A549 treated with ZK216348 at 1 μM for 4 hours (cell line): ENCODE data around the gene HOXB1. TPM values are rescaled to one million over a fixed set of nuclear protein-coding genes. Genes with fewer than 3 reads are reported as not detected.

Source experiments
- total RNA-seq: library from RNA; stranded (reverse); fragments of 200-300 nt; extraction: Qiagen RNA extraction; gene quantifications from 5 replicates; pipeline ENCODE4 v1.2.3, GENCODE V29; 2022; ENCODE audit warnings: low read depth

The HOXB1 gene
- total RNA-seq: not detected in 5 replicates

DNA sequence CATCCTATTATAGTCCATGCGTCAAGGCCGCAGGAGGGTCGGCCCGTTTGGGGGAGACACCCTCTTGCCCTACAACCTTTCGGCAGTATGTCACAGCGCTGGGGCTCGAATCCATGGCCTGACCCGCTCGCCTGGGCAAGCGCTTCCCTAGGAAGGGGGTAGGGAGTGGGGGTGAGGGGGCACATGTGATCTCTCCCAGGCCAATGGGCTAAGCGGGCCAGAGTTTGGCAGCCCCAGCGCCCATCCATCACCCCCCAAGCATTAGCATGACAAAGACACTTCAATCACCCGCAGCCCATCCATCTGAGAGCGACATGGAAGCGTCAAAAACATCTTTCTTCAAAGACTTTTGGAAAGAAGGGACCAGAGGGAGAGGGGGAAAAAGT lies at the start of gene HOXB1:
Gene HOXB1 (minus strand): TSS at position 125 of the 386 bp plus-strand sequence. CDS start 107 bp downstream, at position 18.

DNA sequence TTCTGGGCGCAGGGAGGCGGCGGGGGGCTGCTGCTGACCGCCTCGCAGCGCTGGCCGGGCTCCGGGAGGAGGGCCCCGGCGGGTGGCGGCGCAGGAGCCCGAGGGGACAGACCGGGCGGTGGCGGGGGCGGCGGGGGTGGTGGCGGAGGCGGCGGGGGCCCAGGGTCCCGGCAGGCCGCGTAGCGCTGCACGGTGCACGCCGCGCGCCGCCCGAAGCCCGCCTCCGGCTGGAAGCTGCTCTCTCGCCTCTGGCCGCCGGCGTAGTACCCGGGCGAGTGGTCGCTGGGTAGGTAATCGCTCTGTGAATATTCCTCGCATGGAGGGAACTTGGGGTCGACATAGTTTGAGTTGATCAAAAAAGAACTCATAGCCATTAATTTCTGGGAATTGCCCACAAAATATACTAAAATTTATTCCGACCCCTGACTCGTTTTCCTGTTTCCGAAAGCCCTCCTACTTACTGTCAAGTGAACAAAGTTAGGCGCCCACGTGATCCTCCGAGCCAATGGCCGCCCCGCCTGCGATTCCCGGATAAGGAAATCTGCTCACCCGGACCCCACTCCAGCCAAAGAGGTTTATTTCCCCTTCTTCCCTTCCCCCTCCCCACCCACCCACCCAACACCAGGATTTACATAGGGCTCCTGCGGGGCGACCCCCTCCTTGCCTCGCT lies 47.3 kb upstream of the HOXB1 start, which contains the start of gene HOXB4:
Gene HOXB4 (minus strand): TSS at position 405 of the 670 bp plus-strand sequence. CDS start 31 bp downstream, at position 374.

DNA sequence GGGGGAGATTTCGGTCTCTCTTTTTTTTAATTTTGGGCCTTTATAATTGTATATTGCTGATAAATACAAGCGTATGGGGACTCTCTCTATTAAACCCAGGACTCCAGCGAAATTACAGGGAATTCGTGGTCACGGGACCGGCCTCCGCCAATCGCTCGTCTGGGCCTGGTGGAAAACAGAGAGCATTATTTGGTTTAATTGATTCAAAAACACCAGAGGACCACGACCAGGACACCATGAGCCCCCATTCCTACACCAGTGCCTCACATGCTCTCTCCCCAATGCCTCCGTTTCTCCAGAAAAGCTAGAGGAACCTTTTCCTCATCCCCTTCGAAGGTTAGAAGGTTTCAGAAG lies 14.2 kb upstream of the HOXB1 start, which contains the start of gene HOXB2:
Gene HOXB2 (minus strand): TSS at position 88 of the 354 bp plus-strand sequence. CDS start 198 bp downstream, outside the sequence.

Other genes with a start within 250 kb of the HOXB1 start
- gene SKAP1, start 100.8 kb downstream of the HOXB1 start, total RNA-seq: 0.34 to 0.46 TPM in 2 of 5 replicates, not detected in the others
- gene HOXB2, start 14.1 kb upstream of the HOXB1 start, total RNA-seq: 0.48 to 0.84 TPM (median 0.63 TPM) in 5 replicates
- 0.12 to 0.29 TPM (median 0.16 TPM) in 5 replicates for gene HOXB4, start 47.3 kb upstream of the HOXB1 start, total RNA-seq
- gene HOXB3, start 59.2 kb upstream of the HOXB1 start, total RNA-seq: 3.6 to 5.9 TPM (median 5.6 TPM) in 5 replicates
- 1.4 to 2.7 TPM (median 2.6 TPM) in 5 replicates for gene HOXB5, start 62.8 kb upstream of the HOXB1 start, total RNA-seq
- gene HOXB6, start 74.0 kb upstream of the HOXB1 start, total RNA-seq: 3.3 to 7.9 TPM (median 6.5 TPM) in 5 replicates
- gene HOXB7, start 80.0 kb upstream of the HOXB1 start, total RNA-seq: 32.7 to 53.1 TPM (median 37.7 TPM) in 5 replicates
- 6.8 to 9.7 TPM (median 8.9 TPM) in 5 replicates for gene HOXB8, start 84.3 kb upstream of the HOXB1 start, total RNA-seq
- gene HOXB9, start 95.3 kb upstream of the HOXB1 start, total RNA-seq: 7.3 to 8.2 TPM (median 7.8 TPM) in 5 replicates
- gene PRAC1, start 191.5 kb upstream of the HOXB1 start, total RNA-seq: not detected in 5 replicates
- not detected in 5 replicates for gene PRAC2, start 192.2 kb upstream of the HOXB1 start, total RNA-seq
- 1.4 to 2.7 TPM (median 2.1 TPM) in 5 replicates for gene HOXB13, start 197.7 kb upstream of the HOXB1 start, total RNA-seq